HG03108 (cell line): Measurements from ENCODE around the gene ZFP1.

Experiments
- ATAC-seq: cut with Tn5 transposase; IDR thresholded peaks from one replicate; pipeline ENCODE4 v1.9.1; 2021; ENCODE audit warnings: moderate library complexity; ENCODE audit not compliant: unreplicated experiment

The ZFP1 gene

DNA sequence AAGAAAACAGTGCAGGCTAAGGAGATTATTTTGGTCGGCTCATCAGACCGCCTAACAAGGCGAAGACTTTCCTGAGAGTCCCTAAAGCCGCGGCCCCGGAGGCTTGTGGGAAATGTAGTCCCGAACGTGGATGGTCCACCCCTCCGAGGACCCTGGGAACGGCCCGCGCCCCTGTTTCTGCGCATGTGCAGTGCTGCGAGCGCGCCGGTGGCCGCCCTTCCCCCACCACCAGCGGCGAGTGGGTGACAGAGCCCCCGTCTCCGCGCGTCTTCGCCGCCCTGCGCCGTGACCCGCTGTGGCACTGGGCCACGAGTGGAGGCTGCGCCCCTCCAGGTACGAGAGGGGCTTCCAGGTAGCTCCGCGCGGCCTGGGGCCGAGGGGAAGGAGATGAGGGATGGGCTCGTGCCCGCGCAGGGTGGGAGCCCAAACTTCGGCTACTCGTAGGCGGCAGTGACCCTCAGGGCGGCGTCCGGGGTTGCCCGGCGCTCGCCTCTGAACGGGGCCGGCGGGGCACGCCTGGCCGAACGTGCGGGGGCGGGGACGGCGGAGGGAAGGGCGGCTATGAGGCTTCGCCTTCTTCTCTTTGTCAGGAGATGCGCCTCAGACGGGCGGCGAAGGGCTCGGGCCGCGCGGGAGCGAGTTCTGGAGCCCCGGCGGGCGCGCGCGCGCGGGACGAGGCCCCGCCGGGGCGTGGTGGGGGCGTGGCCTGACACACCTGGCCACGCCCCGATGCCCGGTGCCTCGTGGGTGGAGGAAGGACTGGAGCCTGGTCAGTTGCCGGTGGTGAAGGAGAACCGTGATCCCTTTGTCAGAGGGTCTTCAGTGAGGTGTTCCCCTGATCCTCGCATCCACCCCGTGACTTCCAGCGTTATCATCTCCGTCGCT is at the start of gene ZFP1:
Gene ZFP1, plus strand, starts transcription at position 214 of the 885 bp plus-strand sequence. CDS start 4,428 bp downstream, outside the sequence.
- peak; percentile 82 for ATAC-seq

DNA sequence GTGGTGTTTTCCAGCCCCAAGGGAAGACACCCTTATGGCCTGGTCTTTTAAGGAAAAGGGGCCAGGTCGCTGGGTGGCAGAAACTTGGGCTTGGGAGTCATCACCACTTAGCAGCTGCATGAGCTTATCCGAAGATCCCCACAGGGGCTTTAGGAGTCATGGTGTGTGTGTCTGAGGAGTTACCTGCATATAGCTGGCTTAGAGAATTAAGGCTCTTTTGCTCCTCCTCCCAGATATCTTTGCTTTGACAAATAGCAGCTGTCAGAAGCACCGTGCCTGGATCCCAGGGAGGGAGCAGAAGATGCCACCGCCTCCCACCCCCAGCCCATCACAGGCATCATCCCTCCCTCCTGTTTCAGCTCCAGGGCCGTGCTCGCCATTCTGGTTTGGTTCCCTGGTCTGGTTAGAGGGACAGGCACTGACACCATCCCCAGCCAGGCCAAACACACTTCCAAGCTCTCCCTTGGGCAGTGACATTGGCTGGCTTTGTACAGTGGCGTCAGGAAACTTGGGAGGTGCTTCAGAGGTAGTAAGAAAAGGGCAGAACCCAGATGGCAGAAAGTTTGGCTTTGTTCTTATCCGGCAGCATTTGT is 49.2 kb upstream of the ZFP1 start:
- ATAC-seq = no peak

DNA sequence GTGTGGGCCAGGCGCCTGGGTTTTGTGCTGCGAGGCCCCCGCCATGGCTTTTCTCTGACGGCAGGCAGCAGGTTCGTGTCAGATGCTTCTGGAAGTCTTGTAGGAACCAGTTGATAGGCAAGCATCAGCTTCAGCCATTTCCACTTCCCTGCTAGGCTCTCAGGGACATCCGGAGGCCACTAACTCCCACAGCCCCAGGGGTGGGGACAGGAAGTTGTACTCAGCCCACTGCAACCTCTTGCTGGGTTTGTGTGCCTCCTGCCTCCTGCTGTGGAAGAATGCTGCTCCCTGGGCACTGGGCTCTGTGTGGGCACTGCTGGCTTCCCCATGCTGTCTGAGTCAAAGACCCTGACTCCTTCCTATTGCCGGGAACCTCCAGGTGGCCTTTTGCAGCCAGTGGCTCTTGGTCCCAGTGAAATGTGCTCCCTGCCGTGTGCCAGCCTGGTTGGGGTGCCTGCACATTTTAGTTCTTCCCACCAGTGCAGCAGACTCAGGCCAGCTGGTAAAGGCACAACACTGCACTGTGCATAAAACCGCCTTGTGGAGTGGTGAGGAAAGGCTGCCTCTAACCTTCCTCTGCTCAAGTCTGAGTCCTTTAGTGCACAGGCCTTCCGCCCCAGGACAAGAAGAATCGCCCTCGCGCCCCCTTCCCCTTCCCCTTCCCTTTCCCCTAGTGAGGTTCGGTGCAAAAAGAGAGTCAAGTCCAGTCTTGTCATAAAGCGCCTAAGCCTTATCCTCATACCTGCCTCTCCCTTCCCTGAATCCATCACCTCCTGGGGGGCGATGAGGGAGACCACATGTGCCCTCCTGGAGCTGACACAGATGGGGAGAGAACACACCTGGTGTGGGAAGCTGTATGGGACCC is 48.4 kb upstream of the ZFP1 start:
- ATAC-seq = peak; percentile 81

DNA sequence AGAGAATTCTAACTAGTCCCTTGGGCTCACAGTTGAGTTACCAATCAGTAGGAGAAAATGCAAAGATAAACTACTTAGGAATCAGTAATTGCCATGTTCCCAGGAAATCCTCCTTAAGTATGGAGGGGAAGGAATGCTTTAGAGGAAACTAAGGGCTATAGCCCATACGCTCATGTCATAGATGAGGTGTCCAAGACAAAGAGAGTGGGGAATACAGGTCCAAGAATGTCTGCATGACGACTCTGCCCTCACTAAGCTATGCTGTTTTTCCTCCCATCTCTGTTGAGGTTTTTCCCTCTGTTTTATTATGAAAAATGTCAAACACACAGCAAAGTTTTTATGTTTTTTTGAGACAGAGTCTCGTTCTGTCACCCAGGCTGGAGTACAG is 47.7 kb upstream of the ZFP1 start:
- ATAC-seq = no peak

DNA sequence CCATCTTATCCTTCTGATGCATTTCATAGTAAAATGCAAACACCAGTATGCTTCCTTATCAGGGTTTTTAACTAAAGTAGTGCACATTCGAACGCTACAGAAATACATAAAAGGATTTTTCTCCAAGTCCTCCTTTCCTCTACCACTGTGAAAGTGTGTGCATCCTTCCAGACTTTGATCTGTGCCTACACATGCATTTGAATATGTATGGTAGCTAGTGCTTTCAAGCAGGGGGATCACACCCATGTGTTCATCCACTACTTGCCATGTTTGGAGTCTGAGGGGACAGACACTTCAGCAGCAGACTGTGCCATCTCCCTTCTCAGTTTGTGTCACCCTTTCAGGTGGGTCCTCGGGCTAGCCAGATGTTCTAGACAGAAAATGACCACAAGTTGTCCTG is 46.7 kb upstream of the ZFP1 start:
- ATAC-seq = no peak

DNA sequence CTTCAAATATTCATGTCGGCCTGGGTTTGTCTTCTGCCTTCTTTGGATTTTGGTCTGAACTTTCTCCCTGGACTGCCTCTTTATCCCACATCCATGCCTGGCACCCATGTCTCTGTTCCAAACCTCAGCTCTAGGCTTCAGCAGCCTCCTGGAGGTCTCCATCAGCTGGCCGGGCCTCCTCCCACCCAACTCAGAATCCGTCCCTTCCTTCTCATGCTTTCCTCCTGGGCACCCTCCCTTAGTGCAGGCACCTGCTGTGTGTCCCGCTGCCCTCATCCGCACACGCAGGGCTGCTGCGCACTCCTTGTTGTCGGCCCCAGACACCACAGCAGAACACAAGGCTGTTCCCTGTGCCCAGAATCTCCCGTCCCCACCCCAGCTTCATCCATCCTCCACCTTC is 45.7 kb upstream of the ZFP1 start:
- no peak for ATAC-seq

DNA sequence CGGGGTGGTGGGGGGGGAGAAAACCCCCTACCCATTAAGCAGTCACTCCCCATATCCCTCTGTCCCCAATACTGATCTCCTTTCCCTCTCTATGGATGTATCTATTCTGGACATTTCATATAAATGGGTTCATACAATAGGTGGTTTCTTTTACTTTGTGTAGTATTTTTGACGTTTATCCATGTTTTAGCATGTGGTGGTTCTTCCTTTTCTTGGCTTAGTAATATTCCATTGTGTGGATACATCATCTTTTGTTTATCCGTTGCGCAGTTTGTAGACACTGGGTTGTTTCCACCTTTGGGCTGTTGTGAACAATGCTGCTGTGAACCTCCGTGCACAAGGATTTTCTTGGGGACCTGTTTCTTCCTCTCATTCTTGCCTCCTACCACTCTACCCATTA is 44.3 kb upstream of the ZFP1 start:
- ATAC-seq = no peak

DNA sequence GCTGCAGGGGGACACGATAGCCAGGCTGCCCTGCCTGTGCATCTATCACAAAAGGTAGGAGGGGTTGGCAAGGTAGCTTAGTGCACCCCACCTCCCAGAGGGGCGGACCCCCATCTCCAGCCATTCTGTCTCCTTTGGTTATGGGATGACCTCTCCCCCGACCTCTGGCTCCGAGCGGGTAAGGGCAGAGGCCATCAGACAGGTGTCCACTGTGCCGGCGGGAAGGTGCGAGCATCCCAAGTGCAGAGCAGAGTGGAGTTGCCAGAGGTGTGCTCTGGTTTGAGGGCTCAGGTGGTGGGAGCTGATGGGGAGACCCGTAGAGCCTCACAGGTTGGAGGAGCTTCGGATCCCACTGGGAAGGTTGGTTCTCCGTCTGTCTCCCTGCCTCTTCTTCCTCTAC is 43.5 kb upstream of the ZFP1 start:
- ATAC-seq = no peak

DNA sequence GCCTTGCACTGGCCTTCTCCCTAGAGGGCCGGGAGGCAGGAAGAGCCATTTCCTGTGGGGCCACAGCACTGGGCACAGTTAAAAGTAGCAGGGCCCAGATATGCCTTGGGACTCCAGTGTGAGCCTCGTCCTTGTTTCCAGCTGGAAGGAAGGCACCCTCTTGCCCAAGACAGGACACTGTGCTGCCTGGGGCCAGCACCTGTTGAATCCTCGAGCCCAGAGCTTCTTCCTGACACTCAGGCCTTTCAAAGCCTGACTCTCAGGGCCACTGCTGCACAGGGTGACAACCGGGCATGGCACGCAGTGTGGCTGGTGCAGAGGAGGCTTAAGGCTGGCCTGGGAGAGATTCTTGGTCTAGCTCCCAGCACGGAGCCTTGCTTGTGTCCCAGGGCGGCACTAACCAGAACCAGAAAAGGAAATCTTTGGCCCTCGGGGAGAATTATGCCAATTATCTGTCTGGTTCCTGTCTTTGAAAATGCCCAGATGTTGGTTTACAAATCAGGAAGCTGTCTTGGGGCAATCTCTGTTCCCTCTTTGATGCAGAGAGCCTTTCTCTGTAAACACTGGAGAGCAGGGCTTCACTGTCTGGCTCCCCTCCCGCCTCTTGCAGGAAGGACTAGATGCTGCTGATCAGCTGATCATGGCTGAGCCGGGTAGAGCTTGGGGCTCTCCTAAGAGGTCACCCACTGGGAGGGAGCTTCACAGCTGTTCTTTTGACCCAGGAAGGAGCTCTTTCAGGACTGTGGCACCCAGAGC is 42.8 kb upstream of the ZFP1 start:
- no peak for ATAC-seq

DNA sequence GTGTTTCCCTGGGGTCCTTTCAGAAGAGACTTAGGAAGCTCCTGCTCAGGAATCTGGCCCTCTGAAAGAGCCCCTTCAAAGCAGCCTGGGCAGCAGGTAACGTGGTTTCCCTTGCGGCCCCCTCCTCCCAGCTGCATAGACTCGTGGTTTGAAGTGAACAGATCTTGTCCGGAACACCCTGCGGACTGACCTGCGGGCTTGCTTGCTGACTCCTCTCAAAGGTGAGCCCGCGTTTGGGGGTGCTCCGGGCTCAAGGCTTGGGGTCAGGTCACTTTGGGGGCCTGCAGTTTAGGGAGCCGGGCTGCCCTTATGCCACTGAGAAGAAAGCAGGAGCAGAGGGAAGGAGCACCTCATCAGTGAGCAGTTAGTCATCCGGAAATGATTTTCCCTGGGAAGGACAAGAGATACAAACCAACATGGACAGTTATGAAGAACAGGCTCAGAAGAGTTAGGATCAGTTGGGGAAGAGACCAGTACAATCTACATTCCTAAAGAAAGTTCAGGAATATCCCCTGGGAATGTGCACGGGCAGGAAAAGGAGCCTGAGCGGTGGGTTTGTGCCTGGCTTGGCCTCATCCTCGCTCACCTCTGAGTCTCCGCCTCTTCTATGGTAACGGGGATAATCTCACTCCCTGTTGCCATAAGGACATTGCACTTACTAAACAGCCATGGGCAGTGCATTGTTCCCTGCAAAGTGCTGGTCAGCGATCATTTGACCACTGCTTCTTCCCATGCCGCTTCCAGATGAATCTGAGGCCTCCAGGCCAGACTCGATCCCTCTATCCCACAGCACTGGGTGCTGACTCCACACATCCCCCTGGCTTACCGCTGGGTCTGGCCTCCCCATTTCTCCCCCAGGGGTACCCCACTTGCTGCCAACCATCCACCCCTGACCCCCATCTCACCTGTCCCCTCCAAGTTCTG is 41.7 kb upstream of the ZFP1 start:
- no peak for ATAC-seq

DNA sequence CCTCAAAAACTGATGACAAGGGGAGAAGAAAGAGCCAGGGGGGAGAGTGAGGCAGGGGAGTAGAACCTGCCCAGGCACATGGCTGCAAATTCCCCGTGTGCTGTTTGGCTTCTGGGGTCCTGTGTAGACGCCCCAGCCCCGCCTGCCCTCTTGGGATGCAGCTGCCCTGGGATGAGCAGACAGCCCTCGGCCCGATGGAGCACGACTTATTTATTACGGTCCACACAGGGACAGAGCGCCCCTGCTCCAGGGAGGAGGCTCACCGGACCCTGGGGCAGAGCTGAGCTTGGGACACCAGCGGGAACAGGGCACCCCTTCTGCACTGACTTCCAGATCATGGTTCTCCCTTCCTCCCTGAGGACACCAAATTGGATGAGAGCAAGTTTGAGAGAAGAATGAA is 40.8 kb upstream of the ZFP1 start:
- ATAC-seq = no peak

DNA sequence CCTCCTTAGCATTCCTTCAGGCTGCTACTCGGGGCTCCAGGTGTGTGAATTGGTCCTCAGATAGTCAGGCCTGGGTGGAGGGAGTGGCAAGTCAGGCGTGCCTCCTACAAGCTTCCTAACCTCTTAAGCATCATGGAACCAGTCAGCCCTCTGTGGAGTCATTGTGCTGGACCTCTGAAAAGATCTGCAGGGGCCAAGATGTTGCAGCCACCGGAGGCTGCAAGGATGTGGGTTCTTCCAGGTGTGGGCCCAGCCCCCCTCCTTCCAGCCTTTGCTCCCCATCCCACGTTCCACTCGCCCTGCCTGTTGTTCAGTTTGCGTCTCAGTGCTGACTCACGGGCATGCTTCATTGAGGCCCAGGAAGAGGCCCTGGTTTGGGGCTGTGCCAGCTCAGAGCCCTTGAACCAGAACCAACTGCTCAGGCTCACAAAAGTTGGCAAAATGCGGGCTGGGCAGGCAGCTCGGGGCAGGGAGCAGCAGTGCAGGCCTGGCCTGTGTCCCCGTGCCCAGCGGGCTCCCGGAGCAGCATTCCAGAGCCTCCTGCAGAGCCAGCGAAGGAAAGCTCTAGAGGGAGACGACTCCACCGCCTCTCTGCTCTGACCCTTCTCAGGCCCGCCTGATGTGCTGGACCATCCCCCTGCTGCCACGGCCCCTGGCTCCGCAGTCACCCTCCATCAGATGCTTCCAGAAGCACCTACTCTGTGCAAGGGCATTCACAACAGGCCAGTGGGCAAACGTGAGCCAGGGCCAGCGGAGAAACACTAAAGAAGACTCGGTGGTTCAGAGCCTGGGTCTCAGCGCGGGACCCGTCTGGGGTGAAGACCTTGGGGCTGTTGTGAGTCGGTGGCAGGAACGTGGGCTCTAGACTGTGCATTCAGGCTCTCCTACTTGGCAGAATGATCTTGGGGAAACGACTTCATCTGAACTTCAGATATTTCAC is 39.3 kb upstream of the ZFP1 start:
- peak; percentile 39 for ATAC-seq

DNA sequence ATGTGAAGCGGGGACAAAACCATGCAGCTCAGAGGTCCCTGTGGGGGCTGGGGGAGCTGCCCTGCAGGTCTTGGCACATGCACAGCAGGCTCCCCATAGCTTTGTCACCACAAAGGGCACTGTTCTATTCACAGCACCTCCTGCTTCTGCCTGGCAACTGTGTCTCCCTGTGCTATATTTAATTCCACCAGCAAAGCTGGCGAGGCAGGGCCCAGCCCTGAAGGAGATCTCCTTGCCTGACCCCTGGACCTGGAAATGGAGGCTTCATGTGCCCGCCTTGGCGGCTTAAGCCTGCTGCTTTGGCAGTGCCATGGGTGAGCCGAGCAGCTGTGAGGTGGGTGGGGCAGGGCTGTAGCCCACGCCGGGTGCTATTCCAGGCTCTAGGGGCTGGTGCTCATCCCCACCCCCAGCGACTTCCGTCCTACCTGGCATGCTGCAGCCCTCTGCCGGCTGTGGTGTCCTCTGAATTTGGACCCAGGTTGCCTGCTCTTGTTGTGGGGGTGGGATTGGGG is 38.5 kb upstream of the ZFP1 start:
- ATAC-seq = no peak

DNA sequence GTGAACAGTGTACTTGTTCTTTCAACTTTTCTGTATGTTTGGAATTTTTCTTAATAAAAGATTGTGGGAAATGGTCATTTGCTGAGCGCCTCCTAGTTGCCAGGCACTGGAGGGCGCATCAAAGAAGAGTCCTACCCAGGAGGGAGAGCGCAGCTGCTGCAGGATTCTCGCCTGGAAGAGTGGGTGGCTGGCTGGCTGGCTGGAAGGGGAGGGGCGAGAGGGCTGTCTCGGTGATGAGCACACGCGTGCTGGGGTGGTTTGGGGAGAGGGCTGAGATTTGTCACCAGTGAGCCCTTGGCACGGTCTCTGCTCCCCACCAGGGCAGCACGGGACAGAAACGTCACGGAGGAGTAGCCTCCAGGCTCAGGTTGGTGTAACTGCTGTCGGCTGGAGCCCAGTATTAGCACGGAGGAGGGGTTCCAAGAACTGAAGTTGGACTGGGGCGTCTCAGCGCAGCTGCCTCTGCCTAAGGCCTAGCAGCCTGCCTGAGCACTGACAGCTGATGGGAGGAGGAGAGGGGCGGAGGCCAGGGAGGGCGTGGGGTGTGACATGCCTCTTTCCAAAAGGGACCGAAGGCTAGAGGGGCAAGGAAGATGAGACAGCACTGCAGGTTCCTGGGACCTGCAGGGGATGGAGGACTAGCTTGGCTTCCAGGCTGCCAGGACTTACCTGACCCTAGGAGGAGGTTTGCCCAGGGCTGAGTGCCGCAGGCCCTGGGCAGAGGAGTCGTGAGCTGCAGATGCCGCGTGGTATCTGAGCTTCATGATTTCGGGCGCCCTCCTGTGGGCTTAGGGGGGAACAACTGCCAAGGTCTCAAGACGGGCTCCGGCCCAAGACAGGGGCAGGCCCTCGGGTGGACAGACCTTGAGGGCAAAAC is 37.4 kb upstream of the ZFP1 start:
- ATAC-seq = peak; percentile 48

DNA sequence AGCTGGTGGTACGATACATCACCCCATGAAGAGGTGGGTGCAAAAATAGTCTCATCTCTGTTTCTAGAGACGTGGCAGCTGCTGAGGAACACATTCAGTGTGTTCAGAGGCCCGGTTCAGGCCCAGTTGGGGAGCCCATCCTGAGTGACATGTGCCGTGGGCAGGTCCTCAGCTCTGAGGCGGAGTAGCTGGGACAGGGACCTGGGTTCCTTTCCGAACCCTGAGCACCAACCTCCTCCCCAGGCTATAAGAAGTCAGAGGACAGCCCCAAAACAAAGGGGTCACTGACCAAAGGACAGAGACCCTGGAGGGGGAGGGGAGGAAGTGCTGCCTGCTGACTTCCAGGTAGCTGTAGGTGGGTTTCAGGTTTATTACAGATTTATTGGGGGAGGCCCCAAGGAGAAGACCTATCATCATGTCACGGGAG is 36.8 kb upstream of the ZFP1 start:
- ATAC-seq = no peak

DNA sequence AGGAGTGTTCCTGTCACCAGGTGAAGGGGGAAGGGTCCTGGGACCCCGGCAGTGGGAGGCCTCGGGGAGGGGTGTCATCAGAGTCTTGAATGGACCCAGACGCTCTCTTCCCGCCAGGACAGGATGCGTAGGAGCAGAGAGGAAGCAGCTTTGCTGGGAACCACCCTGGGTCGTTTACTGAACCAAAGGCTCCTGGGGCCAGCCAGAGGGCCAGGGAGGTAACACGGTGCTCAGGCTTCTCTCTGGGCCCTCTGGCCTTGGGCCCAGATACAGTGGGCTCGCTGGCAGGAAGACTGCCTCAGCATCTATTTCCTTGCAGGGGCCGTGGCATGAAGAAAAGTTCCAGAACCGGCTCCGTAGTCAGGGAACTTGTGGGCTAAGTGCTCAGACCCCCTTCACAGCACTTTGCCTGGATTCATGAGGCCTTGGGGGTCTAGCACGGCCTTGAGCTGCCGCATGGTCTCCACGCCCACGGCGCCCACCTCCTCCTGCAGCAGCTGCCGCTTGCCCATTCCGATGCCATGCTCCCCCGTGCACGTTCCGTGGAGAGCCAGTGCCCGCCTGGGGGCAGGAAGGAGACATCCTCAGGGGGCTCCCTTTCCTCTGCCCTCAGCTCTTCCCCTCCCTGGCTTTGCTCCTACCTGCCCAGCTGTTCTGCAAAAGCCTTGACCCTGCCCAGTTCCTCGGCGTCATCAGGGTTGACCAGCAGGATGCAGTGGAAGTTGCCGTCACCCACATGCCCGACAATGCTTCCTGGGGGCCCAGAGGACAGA is 36.2 kb upstream of the ZFP1 start:
- ATAC-seq = no peak
